Measurements from ENCODE around the gene CIT. TPM values are rescaled to one million over a fixed set of nuclear protein-coding genes. Genes with fewer than 3 reads are reported as not detected.

The CIT gene
- total and polyA plus RNA-seq, 10 of the 15 experiments (the other 5 are each of a cell fraction or from before 2014, with no cell fraction given): 1.0 to 38.2 (median 14.9) TPM

GRCh38 chr12:119667577-119668323, 209.4 kb downstream of the CIT start, which contains the start of gene PRKAB1 (continued):
- TF ChIP-seq IRF3 (IDR thresholded peaks at IDR 0.05): no peak
- peak; percentile 94 for TF ChIP-seq ELK1 (IDR thresholded peaks at IDR 0.05; ENCODE audit: low read depth, low read length)
- peak; percentile 65 for TF ChIP-seq CREM (IDR thresholded peaks at IDR 0.05; ENCODE audit: low read depth)
- TF ChIP-seq EGR1 (IDR thresholded peaks at IDR 0.05; ENCODE audit: borderline replicate concordance in 1 of 2, low read depth in 2 of 2, low read length in 2 of 2): peak in 1 of 2 experiments; percentile 48; a peak in 1 of 3 replicates
- TF ChIP-seq EP300 (IDR thresholded peaks at IDR 0.05; ENCODE audit: borderline replicate concordance in 1 of 2, control insufficient read depth in 1 of 2, low read depth in 2 of 2, low read length in 2 of 2): peak in 1 of 2 experiments; percentile 36; a peak in 1 of 4 replicates
- no peak; the same call in 1 of the 2 replicates for TF ChIP-seq ASH2L (IDR thresholded peaks at IDR 0.05; ENCODE audit: borderline replicate concordance, low read depth)
- TF ChIP-seq SIX5 (IDR thresholded peaks at IDR 0.05; ENCODE audit: low read depth, low read length, severe bottlenecking): peak; percentile 38
- no peak for TF ChIP-seq HDAC6 (IDR thresholded peaks at IDR 0.05; ENCODE audit: unreplicated experiment)
- TF ChIP-seq CHD1 (IDR thresholded peaks at IDR 0.05; ENCODE audit: low read depth, low read length): 0 out of 2 replicates have a peak, but pooled peaks have one; percentile 10
- TF ChIP-seq SMARCA5 (IDR thresholded peaks at IDR 0.05): no peak; the same call in 1 of the 2 replicates
- TF ChIP-seq SIN3A (IDR thresholded peaks at IDR 0.05; ENCODE audit: low read depth, low read length): peak; percentile 85; the same call in 1 of the 2 replicates
- peak; percentile 58 for TF ChIP-seq SPI1 (IDR thresholded peaks at IDR 0.05; ENCODE audit: borderline replicate concordance, insufficient read depth, low read depth, low read length)
- no peak for TF ChIP-seq ZBTB4 (CRISPR knock-in tag; IDR thresholded peaks at IDR 0.05)
- no peak for TF ChIP-seq RAD51 (IDR thresholded peaks at IDR 0.05)
- peak; percentile 80 for TF ChIP-seq GATAD2B (conservative IDR thresholded peaks at IDR 0.05; ENCODE audit: low read depth)
- TF ChIP-seq NFYA (IDR thresholded peaks at IDR 0.05; ENCODE audit: borderline replicate concordance, low read depth, low read length): no peak
- 0 out of 2 replicates have a peak, but pooled peaks have one; percentile 8 for TF ChIP-seq NR2F1 (conservative IDR thresholded peaks at IDR 0.05)
- no peak for TF ChIP-seq NBN (IDR thresholded peaks at IDR 0.05)
- TF ChIP-seq SMAD5 (IDR thresholded peaks at IDR 0.05; ENCODE audit: low read depth): peak; percentile 87
- TF ChIP-seq CTCF (IDR thresholded peaks at IDR 0.05 in 2 of 3, conservative IDR thresholded peaks at IDR 0.05 in 1 of 3; ENCODE audit: control insufficient read depth in 2 of 3, extremely low read depth in 1 of 3, insufficient read depth in 1 of 3, low read depth in 3 of 3, low read length in 3 of 3): peak; percentile 78 to 97 (median 93); a peak in 4 of 6 replicates
- peak; percentile 85 for TF ChIP-seq IKZF1 (conservative IDR thresholded peaks at IDR 0.05)
- peak; percentile 93 for TF ChIP-seq CHD2 (IDR thresholded peaks at IDR 0.05; ENCODE audit: borderline replicate concordance, low read depth, low read length)
